ENCODE measurements around the gene GEN1.

Gene GEN1, protein sequence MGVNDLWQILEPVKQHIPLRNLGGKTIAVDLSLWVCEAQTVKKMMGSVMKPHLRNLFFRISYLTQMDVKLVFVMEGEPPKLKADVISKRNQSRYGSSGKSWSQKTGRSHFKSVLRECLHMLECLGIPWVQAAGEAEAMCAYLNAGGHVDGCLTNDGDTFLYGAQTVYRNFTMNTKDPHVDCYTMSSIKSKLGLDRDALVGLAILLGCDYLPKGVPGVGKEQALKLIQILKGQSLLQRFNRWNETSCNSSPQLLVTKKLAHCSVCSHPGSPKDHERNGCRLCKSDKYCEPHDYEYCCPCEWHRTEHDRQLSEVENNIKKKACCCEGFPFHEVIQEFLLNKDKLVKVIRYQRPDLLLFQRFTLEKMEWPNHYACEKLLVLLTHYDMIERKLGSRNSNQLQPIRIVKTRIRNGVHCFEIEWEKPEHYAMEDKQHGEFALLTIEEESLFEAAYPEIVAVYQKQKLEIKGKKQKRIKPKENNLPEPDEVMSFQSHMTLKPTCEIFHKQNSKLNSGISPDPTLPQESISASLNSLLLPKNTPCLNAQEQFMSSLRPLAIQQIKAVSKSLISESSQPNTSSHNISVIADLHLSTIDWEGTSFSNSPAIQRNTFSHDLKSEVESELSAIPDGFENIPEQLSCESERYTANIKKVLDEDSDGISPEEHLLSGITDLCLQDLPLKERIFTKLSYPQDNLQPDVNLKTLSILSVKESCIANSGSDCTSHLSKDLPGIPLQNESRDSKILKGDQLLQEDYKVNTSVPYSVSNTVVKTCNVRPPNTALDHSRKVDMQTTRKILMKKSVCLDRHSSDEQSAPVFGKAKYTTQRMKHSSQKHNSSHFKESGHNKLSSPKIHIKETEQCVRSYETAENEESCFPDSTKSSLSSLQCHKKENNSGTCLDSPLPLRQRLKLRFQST

DNA sequence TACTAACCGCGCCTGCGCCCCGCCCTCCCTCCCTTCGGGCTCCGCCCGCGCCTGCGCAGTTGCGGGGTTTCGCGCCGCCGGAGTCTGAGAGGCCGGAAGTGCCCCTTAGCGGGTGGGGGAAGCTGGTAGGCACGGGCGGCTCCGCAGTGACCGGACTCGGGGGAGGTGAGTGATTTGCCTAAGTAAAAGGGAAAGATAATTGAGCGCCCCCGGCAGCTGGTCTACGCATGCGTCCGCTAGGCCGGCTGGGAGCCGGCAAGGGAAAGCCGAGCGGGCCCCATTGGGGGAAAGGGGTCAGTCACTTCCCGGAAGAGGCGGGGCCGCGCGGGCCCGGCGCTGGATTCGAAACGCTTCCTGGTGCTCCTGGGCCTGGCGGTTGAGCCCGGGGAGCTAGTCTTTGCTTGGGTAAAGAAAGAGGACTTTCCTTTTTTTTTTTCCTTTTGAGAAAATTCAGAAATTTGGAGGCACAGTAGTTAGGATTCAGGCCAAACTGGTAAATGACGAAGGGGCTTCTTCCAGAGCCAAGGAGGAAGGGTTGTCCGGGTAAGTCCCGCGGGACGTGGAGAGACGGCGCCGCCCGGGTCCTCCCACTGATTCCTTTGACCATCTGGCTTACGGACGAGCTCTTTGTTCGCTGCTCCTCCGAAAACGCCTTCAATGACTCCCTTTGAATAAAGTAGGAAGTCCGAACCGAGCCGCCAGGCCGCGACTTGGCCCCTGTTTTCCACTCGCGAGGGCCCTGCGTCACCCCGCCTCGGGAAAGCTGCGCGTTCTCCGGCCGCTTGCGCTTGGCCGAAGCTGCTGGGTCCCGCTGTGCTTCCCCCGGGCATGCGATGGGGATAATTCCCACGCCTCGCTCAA lies at the start of gene GEN1, which contains the start of gene SMC6:
Gene GEN1 (plus strand): TSS at position 336 of the 861 bp plus-strand sequence. CDS start 5,806 bp downstream, outside the sequence.
Gene SMC6 (minus strand): TSS at position 8 of the 861 bp plus-strand sequence. CDS start 7,864 bp downstream, outside the sequence.
- DNase-seq: peak; percentile 71

DNA sequence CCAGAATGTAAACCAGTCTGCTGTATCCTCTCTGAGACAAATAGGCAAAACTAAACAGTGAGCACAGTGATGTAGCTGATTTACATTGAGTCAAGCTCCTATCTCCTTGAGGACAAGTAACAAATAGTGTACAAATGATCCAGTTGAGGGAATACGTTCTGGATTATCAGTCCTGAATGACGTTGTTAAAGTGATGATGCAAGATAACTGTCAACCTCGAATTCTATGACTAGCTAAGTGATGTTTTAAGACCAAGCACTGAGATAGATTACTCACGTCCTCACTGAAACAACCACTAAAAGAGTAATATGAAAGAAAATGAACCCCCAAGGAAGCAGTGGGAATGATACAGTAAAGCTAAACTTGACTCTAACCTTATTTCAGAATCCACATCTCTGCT lies 47.1 kb upstream of the GEN1 start:
- DNase-seq: no peak

DNA sequence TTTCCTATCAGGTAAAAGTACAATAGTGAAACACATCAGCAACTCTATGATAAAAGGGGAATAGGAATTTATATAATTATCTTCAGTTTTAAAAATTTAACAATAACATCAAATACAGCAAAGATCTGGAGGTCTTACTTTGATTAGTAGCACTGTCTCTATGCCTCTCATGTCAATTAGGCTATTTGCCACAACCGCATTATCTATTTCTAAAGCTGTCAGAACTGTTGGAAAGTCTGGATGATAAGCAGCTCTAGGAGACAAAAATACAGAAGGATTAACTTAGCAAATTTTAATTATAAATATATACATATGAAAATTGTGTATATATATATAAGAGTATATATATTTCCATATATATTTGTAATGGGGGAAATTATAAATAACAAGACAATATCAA lies 45.4 kb upstream of the GEN1 start:
- no peak for DNase-seq

DNA sequence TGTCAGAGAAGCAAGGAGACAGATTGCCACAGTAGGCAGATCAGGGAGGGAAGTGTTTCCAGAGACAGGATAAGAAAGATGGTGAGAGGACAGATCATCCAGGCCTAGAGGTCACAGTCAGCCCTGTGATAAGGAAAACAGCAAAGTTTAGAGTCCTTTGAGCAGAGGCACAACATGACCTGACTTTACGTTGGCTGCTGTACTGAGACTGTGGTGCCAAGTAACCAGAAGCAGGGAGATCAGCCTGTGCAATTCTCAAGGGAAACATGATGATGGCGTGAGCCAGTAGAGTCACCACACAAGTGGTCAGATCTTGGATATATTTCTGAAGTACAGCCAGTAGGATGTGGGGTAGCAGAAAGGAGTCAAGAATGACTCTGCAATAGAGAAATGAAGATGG lies 44.0 kb upstream of the GEN1 start:
- DNase-seq: no peak

DNA sequence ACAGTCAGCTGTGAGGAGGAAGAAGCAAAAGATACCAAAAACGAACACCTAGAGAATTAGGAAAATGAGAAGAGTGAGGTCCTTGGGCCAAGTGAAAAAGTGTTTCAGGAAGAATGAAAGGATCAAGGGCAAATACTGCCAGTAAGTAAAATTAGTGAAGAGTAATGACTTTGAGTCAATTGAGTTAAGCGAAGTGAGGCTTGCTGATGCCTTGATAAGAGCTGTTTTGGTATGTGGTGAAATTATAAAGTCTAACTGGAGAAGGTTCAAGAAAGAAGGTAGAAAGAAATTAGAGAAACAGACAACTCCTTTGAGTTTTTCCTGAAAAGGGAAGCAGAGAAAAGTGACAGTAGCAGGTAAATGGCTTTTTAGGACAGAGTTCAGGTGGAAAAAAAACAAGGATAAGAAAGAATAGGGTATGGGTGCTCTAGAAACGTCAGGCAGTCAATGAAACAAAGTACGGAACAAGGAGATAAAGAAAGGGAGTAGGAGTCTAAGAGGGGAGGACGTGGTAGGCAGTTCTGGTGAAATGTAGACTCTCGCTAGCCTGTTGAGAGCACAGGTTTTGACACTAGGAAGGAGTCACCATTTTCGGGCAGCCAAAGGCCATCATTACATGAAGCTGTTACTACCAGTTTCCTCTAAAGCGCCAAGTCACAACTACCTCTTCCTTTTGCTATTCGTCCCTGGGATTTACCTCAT lies 43.2 kb upstream of the GEN1 start:
- DNase-seq: no peak

DNA sequence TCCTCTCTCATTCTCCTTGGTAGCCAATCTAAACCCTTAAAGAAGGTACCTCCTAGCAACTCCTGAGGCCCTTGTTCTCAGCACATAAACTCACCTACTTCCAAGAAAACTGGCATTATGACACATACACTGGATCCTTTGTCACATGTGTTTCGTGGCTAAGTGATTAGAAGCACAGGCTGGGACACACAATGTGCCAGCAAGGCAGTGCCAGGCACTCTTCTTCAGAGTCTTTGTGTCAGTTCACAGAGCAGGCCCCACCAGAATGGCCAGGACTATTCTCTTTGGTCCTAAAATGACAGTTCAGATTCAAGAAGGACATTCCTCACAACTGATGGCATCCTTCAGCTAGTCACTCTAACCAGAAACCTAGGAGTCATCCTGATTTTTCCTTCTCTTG lies 40.6 kb upstream of the GEN1 start:
- no peak for DNase-seq

DNA sequence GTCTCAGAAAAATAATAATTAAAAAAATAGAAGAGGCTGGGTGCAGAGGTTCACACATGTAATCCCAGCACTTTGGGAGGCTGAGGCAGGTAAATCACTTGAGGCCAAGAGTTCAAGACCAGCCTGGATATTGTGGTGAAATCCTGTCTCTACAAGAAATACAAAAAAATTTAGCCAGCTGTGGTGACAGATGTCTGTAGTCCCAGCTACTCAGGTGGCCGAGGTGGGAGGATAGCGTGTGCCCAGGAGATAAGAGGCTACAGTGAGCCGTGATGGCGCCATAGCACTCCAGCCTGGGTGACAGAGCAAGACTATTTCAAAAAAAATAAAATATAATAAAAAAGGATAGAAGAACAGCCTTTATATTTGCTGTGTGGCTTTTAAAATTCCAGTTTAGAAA lies 36.3 kb upstream of the GEN1 start:
- no peak for DNase-seq

DNA sequence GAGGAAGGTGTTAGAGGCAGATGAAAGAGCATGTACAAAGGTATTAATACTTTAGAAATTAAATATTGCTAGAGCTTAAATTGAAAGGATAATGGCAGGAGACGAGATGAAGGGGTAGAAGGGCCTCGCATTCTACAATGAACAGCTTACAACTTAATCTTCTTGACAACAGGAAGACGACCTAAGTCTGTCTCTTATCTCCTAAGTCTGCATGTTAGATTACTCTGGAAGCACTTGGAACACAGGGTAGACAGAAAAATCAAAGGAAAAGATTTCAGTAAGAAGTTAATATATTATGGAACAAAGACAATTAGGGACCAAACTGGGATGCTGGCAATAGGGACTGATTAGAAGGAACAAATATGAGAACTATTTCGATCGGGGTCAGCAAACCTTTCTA lies 35.2 kb upstream of the GEN1 start:
- no peak for DNase-seq

DNA sequence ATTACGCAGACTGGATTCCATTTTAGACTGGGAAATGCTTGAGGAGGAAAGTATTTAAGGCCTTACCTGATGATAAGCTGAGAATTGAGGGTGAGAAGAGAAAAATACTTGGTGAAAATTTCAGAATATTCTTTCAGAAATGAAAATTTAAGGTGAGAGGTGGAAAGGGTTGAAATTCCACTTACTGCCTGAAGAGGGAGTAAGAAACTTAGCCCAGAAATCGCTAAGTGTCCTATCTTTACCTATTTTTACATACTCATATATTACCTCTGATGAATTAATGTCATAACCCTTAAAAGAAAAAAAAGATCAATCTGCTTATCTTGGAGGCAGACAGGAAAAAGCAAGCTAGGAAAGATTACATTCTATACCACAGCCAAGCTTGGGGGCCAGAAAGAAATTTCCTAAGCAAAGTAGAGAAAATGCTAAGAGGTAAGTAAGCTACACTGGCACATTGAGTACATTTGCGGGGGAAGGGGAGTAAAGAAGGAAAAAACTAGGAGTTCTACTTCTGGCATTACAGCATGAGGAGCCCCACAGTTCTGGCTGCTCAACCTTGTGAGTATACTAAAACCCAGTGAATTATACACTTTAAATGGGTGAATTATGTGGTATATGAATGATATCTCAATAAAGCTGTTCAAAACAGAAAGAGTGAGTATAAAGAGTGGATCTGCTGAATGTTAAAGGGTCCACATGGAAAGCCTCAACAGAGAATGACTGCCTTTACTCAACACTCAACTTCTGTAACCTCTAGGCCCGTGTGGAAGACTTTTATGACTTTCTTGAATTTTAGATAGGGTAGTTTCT lies 34.2 kb upstream of the GEN1 start:
- DNase-seq: no peak

DNA sequence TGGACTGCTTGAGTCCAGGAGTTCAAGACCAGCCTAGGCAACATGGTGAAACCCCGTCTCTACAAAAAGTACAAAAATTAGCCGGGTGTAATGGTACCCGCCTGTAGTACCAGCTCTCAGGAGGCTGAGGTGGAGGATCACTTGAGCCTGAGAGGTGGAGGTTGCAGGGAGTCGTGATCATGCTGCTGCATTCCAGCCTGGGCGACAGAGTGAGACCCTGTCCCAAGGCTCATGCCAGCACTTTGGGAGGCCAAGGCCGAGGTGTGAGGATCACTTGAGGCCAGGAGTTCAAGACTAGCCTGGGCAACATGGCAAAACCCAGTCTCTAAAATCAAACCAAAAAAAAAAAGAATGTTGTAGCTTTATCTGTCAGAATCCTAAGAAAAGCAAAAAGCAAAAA lies 25.7 kb upstream of the GEN1 start:
- DNase-seq: no peak

DNA sequence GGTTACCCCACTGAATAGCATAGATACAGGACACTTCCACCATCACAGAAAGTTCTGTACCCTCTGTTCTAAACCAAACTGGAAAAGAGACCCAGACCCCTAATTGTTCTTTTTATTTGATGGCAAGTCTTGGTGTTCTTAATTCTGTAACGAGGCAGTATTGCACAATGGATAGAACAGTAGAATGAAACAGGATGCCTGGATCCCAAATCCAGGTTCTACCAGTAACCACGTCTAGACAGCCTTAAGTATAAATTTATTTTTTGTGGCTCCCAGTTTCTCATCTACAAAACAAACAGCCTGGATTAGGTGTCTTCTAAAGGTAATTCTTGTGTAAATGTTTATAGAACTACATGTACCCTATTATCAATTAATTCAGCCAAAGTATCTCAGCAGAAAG lies 24.1 kb upstream of the GEN1 start:
- DNase-seq: no peak

DNA sequence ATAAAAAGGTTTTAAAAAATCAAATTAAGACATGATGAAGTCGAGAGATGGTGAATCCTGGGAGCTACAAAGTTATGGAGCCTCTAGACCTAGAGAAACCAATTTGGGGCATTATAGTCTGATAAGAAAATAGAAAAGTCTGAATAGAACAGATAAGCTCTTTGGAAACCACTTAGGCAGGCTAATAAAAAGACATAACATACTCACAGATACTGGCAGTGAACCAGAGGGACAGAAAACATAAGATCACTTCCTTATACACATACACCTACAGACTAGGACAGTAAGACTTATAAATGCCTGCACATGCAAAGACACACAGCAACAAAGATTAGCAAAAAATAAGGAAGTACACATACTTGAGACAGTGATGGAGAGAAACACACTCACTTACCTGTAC lies 20.3 kb upstream of the GEN1 start:
- no peak for DNase-seq

DNA sequence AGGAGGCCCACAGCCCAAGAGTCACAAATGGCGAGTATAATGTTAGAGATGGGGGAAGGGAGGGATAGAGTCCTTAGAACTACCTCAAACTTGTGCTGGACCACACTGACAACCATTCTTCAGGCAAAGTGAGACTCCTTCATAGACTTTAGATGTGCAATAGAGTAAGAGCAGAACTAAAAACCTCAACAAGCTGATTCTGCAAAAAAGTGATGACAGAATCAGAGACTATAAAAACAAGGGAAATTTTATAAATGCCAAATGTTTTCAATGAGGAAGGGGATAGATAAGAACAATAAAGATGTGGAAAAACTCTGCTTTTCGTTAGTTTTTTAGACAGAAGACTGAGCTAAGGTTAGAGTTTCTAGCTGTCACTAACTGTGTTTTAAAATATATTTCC lies 18.1 kb upstream of the GEN1 start:
- no peak for DNase-seq

DNA sequence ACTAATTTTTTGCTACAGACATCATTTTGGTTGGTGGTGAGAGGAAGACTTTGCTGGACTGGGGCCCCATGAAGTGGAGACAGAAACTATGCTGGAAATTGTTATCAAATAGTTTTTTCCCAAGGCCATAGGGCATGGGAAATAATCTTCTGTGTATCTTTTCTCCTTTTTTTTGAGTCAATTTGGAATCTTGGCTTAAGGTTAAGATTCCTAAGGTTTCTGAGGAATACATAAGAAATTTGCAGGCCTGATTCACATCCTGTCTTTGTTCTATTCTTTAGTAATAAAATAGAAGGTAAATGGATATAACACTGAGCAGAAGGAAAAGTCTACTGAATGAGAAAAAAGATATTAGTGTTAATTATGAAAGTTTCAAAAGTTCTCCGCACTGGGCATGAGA lies 16.9 kb upstream of the GEN1 start:
- no peak for DNase-seq

DNA sequence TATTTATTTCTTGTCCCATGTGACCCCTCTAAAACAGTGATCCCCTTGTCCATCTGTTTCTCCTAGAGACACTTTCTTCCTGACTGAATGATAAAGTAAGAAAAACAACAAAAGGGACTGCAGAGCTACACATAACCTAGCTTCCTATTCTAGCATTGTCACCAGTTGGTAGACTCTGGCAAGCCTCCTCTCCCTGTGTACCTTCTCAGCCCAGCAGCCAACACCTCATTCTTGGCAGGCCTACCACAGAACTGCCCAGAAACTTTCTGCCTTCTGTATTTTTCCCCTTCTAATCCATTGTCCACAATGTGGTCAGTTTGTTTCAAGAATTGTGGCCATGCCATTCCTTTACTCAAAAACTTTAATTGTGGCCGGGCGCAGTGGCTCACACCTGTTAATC lies 13.7 kb upstream of the GEN1 start:
- DNase-seq: no peak

DNA sequence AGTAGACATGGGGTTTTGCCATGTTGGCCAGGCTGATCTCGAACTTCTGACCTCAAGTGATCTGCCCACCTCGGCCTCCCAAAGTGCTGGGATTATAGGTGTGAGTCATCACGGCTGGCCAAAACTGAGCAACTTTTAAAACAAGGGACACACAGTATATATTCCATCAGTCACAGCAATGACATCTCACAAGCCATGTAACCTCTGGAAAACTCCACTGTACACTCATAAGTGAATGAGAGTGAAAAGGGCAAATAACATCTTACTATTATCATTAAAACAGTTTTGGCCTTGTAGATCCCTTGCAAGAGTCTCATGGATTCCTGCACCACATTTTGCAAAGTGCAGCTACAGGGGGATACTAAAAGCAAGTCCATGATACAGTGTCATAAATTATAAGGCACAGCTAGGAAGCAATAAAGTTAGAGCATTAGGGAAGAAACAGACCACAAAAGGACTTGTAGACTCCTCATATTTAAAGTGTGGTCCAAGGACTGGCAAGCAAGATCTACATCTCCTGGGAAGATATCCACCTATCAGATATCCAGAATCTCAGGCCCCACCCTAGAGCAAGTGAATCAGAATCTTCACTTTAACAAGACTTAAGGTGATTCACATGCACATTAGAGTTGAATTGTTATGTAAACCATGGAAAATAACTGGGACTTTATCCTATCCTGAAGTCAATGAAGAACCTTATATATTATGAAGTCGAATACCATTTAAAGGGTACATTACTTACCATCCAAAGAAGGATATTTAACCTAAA lies 6.1 kb upstream of the GEN1 start:
- DNase-seq: no peak

DNA sequence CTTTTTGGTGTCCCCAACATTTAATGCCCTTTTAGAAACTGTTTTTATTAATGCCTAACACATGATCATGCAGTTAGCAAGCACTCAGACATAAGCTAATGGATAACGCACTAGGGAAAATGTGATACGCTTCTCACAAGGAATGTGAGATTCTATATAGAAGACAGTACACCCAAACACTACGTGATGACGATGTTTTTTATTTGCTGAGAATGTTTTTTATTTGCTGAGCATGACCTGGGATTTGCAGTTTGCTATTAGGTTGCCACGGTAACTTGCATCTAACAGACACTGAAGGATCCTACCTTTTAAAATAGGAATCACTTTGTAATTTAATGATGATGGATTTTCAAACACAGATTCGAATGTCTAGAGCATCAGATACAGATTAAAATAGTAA lies 5.2 kb upstream of the GEN1 start:
- DNase-seq: no peak

DNA sequence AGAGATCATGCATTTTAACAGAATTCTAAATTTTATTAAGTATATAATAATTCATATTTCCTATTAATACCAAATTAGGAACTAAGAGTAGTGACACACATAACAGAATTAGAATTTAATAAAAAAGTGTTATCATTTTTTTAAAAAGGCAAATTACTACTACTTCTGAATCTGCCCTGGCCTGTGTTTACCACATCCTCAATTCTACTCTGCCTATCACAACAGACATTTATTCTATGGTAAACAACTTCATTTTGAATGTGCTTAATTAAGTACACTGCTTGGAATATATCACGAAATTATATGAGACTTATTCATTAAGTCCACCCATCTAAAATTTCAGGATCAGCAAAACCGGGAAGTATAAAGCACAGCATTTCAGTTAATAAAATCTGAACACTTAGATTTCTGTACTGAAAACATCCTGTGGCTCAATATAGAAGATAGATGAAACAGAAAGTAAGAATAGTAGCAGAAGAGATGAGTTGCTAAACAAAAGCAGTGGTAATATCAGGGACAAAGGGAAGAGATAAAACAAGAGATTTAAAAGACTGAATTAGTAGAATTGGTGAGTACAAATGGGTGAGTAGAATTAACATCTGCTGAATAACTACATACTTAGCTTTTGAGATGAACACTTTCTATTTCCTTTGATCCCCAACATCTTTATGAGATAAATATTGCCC lies 4.0 kb upstream of the GEN1 start:
- no peak for DNase-seq

DNA sequence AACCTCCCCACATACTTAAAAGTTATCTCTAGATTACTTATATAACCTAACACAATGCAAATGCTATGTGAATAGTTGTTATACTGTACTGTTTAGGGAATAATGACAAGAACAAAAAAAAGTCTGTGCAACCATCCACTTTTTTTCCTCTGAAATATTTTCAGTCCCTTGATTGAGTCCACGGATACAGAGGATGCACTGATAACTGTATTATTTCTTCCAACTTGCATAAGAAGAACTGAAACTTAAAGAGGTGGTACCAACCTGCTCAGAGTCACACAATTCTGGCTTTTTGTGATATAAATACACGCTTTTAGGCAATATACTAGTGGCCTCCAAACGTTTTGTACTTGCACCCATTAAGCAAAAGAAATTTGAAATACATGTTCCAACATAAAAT lies 1.7 kb upstream of the GEN1 start:
- no peak for DNase-seq
